Ishikawa (cell line): ENCODE results near the gene SLC15A3.

Experiments used
- CEBPB ChIP-seq: IDR thresholded peaks from 2 replicates; pipeline ENCODE4 v1.6.1; 2012
- EP300 ChIP-seq: IDR thresholded peaks from 2 replicates; pipeline ENCODE4 v1.6.1; 2012; ENCODE audit warnings: borderline replicate concordance
- MAX ChIP-seq: IDR thresholded peaks from 2 replicates; pipeline ENCODE4 v1.6.1; 2012
- NFIC ChIP-seq: IDR thresholded peaks from 2 replicates; pipeline ENCODE4 v1.6.1; 2012
- RAD21 ChIP-seq: IDR thresholded peaks from 2 replicates; pipeline ENCODE4 v1.6.1; 2012; ENCODE audit warnings: low read depth
- REST ChIP-seq: IDR thresholded peaks from 2 replicates; pipeline ENCODE4 v1.6.1; 2012; ENCODE audit warnings: low read depth, mild to moderate bottlenecking
- TAF1 ChIP-seq: IDR thresholded peaks from 2 replicates; pipeline ENCODE4 v1.6.1; 2012; ENCODE audit warnings: low read depth, mild to moderate bottlenecking
- YY1 ChIP-seq: IDR thresholded peaks from 2 replicates; pipeline ENCODE4 v1.6.1; 2012; ENCODE audit warnings: low read depth

- TF ChIP-seq CEBPB (no peak), REST (no peak), EP300 (no peak), RAD21 (no peak), TAF1 (no peak), MAX (no peak), NFIC (no peak), YY1 (no peak)
Observed at GRCh38 chr11:60955571-60955970, 3.6 kb upstream of the SLC15A3 start.
